IPS-18a (cell line): ENCODE data around the gene IL17REL.

Source experiments
- H3K27ac ChIP-seq: one replicate; pipeline ENCODE4 v1.5.1; 2013; ENCODE audit warnings: low read length
- H3K27me3 ChIP-seq: one replicate; pipeline ENCODE4 v1.6.1; 2013; ENCODE audit warnings: mild to moderate bottlenecking, low read length; ENCODE audit not compliant: control insufficient read depth, insufficient read depth
- H3K36me3 ChIP-seq: one replicate; pipeline ENCODE4 v1.6.1; 2013; ENCODE audit warnings: low read depth, low read length; ENCODE audit not compliant: control insufficient read depth
- H3K4me1 ChIP-seq: one replicate; pipeline ENCODE4 v1.6.1; 2013; ENCODE audit warnings: low read depth, low read length; ENCODE audit not compliant: control insufficient read depth
- H3K4me3 ChIP-seq: one replicate; pipeline ENCODE4 v1.5.1; 2013; ENCODE audit warnings: low read length
- H3K9ac ChIP-seq: one replicate; pipeline ENCODE4 v1.6.1; 2013; ENCODE audit warnings: mild to moderate bottlenecking, low read length, moderate library complexity
- H3K9me3 ChIP-seq: one replicate; pipeline ENCODE4 v1.6.1; 2013; ENCODE audit warnings: low read depth, low read length; ENCODE audit not compliant: control insufficient read depth

Gene IL17REL

GRCh38 chr22:50053861-50054260, 41.3 kb upstream of the IL17REL start:
- no peaks in the 10 kb centered on the region for H3K4me1 ChIP-seq

GRCh38 chr22:50051930-50052329, 39.4 kb upstream of the IL17REL start:
- Histone ChIP-seq H3K9ac (no peak overlapping the region), H3K27ac (no peak overlapping the region), H3K36me3 (no peaks in the 10 kb centered on the region), H3K4me3 (no peak overlapping the region), H3K9me3 (no peaks in the 10 kb centered on the region), H3K27me3 (no peaks in the 10 kb centered on the region), H3K4me1 (no peaks in the 10 kb centered on the region)

More at GRCh38 chr22:50053861-50054260, 41.3 kb upstream of the IL17REL start:
- H3K4me3 ChIP-seq, result no peak overlapping the region
- peaks cover 7% of the 10 kb centered on the region for H3K27me3 ChIP-seq
- H3K36me3 ChIP-seq, result no peaks in the 10 kb centered on the region
- no peak overlapping the region for H3K27ac ChIP-seq
- no peaks in the 10 kb centered on the region for H3K9me3 ChIP-seq
- no peak overlapping the region for H3K9ac ChIP-seq

GRCh38 chr22:50049299-50050195, 37.0 kb upstream of the IL17REL start:
- Histone ChIP-seq H3K36me3 (no peaks in the 10 kb centered on the region), H3K9ac (no peak overlapping the region), H3K9me3 (no peaks in the 10 kb centered on the region), H3K27me3 (no peaks in the 10 kb centered on the region), H3K4me1 (no peaks in the 10 kb centered on the region), H3K27ac (no peak overlapping the region), H3K4me3 (no peak overlapping the region)

GRCh38 chr22:50048836-50049235, 36.3 kb upstream of the IL17REL start:
- Histone ChIP-seq H3K36me3 (no peaks in the 10 kb centered on the region), H3K9ac (no peak overlapping the region), H3K9me3 (no peaks in the 10 kb centered on the region), H3K27ac (no peak overlapping the region), H3K27me3 (no peaks in the 10 kb centered on the region), H3K4me1 (no peaks in the 10 kb centered on the region), H3K4me3 (no peak overlapping the region)

- Histone ChIP-seq H3K4me3 (no peak overlapping the region), H3K9me3 (no peaks in the 10 kb centered on the region), H3K27ac (no peak overlapping the region), H3K27me3 (no peaks in the 10 kb centered on the region), H3K4me1 (no peaks in the 10 kb centered on the region), H3K9ac (no peak overlapping the region), H3K36me3 (no peaks in the 10 kb centered on the region)
Observed at GRCh38 chr22:50048061-50048765, 35.6 kb upstream of the IL17REL start.

- Histone ChIP-seq H3K4me3 (no peak overlapping the region), H3K9me3 (no peaks in the 10 kb centered on the region), H3K36me3 (no peaks in the 10 kb centered on the region), H3K27ac (no peak overlapping the region), H3K27me3 (no peaks in the 10 kb centered on the region), H3K4me1 (no peaks in the 10 kb centered on the region), H3K9ac (no peak overlapping the region)
Observed at GRCh38 chr22:50047346-50047745, 34.8 kb upstream of the IL17REL start.

GRCh38 chr22:50046481-50047245, 34.1 kb upstream of the IL17REL start:
- no peaks in the 10 kb centered on the region for H3K9me3 ChIP-seq
- no peak overlapping the region for H3K9ac ChIP-seq
- H3K4me1 ChIP-seq, result no peaks in the 10 kb centered on the region
- no peaks in the 10 kb centered on the region for H3K27me3 ChIP-seq
- H3K4me3 ChIP-seq, result no peak overlapping the region
- H3K36me3 ChIP-seq, result no peaks in the 10 kb centered on the region
- H3K27ac ChIP-seq, result no peak overlapping the region

- Histone ChIP-seq H3K27ac (no peak overlapping the region), H3K9ac (no peak overlapping the region), H3K4me3 (no peak overlapping the region), H3K27me3 (no peaks in the 10 kb centered on the region), H3K9me3 (no peaks in the 10 kb centered on the region), H3K4me1 (no peaks in the 10 kb centered on the region), H3K36me3 (no peaks in the 10 kb centered on the region)
Observed at GRCh38 chr22:50046019-50046415, 33.5 kb upstream of the IL17REL start.

- Histone ChIP-seq H3K27ac (no peak overlapping the region), H3K27me3 (no peaks in the 10 kb centered on the region), H3K4me1 (no peaks in the 10 kb centered on the region), H3K9ac (no peak overlapping the region), H3K36me3 (no peaks in the 10 kb centered on the region), H3K4me3 (no peak overlapping the region), H3K9me3 (no peaks in the 10 kb centered on the region)
Observed at GRCh38 chr22:50045211-50046018, 32.9 kb upstream of the IL17REL start.

GRCh38 chr22:50044485-50045118, 32.0 kb upstream of the IL17REL start:
- Histone ChIP-seq H3K27me3 (no peaks in the 10 kb centered on the region), H3K27ac (no peak overlapping the region), H3K9ac (no peak overlapping the region)

More at GRCh38 chr22:50044485-50045118, 32.0 kb upstream of the IL17REL start:
- Histone ChIP-seq H3K36me3 (no peaks in the 10 kb centered on the region), H3K4me1 (no peaks in the 10 kb centered on the region), H3K9me3 (no peaks in the 10 kb centered on the region), H3K4me3 (no peak overlapping the region)
